Stimulated activated naive B cell treated with anti-CD40 and anti-IgM and Interleukin-4, amounts not matched to agents 10 μg/mL and 1 μg/mL and 100 μg/mL, for 72 hours (primary cell): ENCODE results near the gene TIMP2.
"Not testable (repeated sequence)": the region's sequence is repeated elsewhere in the genome, so short reads cannot be mapped to it uniquely, and the experiment has no call there.

Experiments
- ATAC-seq, 2 donors: fragments of 150-1000 bp; cut with Tn5 transposase; replicated peaks; 2 replicates each; pipeline ENCODE4 v1.10.0; 2021; ENCODE audit warnings: moderate library complexity in 1 of 2
- DNase-seq: peaks from one replicate; pipeline ENCODE4 v3.0.0; 2021
- H3K27ac Mint-ChIP-seq: one replicate; pipeline ENCODE4 v1.8.0; 2022; ENCODE audit warnings: mild to moderate bottlenecking, mixed read lengths
- H3K27me3 Mint-ChIP-seq, 2 donors: one replicate each; pipeline ENCODE4 v1.8.0; 2022; ENCODE audit warnings: mixed read lengths in 2 of 2
- H3K36me3 Mint-ChIP-seq, 2 donors: one replicate each; pipeline ENCODE4 v1.8.0; 2022; ENCODE audit warnings: mixed read lengths in 2 of 2, mild to moderate bottlenecking in 1 of 2
- H3K4me1 Mint-ChIP-seq, 2 donors: one replicate each; pipeline ENCODE4 v1.8.0; 2022; ENCODE audit warnings: mixed read lengths in 2 of 2, mild to moderate bottlenecking in 1 of 2
- H3K4me3 Mint-ChIP-seq, 2 donors: one replicate each; pipeline ENCODE4 v1.8.0; 2022; ENCODE audit warnings: mild to moderate bottlenecking in 2 of 2, mixed read lengths in 2 of 2, moderate library complexity in 1 of 2
- H3K9me3 Mint-ChIP-seq, 2 donors: one replicate each; pipeline ENCODE4 v1.8.0; 2022; ENCODE audit warnings: mixed read lengths in 2 of 2, mild to moderate bottlenecking in 1 of 2

TIMP2 gene

GRCh38 chr17:78876954-78877517 lies 48.2 kb downstream of the TIMP2 start:
- H3K27me3 Mint-ChIP-seq, H3K9me3 Mint-ChIP-seq, DNase-seq, ATAC-seq, H3K4me3 Mint-ChIP-seq, H3K27ac Mint-ChIP-seq, H3K36me3 Mint-ChIP-seq: not testable (repeated sequence)
- H3K4me1 Mint-ChIP-seq, result peaks cover 13 to 35% of the 10 kb centered on the region in 2 donors

- ATAC-seq, result no peak
Observed at GRCh38 chr17:78876094-78876597, 49.0 kb downstream of the TIMP2 start.

GRCh38 chr17:78875363-78876093 lies 49.7 kb downstream of the TIMP2 start:
- no peak for DNase-seq
- no peaks in the 10 kb centered on the region for H3K9me3 Mint-ChIP-seq
- peaks cover 13 to 35% of the 10 kb centered on the region in 2 donors for H3K4me1 Mint-ChIP-seq
- no peak overlapping the region for H3K4me3 Mint-ChIP-seq
- H3K27me3 Mint-ChIP-seq, result peaks cover 5 to 8% of the 10 kb centered on the region in 2 donors
- no peak overlapping the region for H3K27ac Mint-ChIP-seq
- peaks cover 0 to 2% of the 10 kb centered on the region in 2 donors for H3K36me3 Mint-ChIP-seq
- ATAC-seq, result no peak

More at GRCh38 chr17:78876094-78876597, 49.0 kb downstream of the TIMP2 start:
- Mint-ChIP-seq H3K4me1 (peaks cover 13 to 35% of the 10 kb centered on the region in 2 donors), H3K27me3 (peaks cover 5 to 8% of the 10 kb centered on the region in 2 donors), H3K4me3 (no peak overlapping the region), H3K9me3 (no peaks in the 10 kb centered on the region), H3K36me3 (no peaks in the 10 kb centered on the region), H3K27ac (peak overlapping the region; percentile 57)
- DNase-seq, result no peak

DNA sequence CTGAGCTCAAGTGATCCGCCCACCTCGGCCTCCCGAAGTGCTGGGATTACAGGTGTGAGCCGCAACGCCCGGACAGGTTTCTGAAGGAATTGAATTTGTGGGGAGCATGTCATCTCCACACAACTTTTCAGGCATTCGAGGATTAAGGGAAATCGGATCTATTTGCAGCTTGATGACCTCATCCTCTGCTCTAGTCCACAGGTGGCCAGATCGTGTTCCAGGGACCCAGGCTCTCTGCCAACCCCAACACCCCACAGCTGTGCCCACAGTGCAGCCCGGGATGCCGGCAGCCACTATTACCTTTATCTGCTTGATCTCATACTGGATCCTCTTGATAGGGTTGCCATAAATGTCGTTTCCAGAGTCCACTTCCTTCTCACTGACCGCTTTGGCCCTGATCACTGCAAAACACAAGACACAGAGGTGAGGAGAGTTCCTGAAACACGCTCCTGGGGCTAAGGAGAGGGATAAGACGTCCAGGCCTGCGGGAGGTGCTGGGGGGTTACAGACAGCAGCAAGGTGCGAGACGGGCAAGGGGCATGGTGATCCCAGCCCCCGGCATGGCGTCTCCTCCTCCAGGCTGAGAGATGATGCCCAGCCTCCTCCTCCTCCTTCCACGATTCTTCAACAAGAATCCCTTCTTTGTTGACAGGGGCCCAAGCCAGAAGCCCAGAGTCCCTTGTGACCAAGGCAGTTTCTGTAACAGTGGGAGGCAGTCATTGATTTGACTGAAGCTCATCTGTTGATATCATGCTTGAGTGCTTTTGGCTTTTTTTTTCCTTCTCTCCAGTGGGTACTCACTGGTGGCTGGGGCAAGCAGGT lies 51.5 kb downstream of the TIMP2 start:
- Mint-ChIP-seq H3K9me3 (no peaks in the 10 kb centered on the region), H3K4me3 (no peak overlapping the region), H3K27ac (no peak overlapping the region), H3K27me3 (peaks cover under 1 to 8% of the 10 kb centered on the region in 2 donors), H3K36me3 (peaks cover 2 to 4% of the 10 kb centered on the region in 2 donors), H3K4me1 (peaks cover 6 to 19% of the 10 kb centered on the region in 2 donors)
- DNase-seq (no peak), ATAC-seq (no peak)

DNA sequence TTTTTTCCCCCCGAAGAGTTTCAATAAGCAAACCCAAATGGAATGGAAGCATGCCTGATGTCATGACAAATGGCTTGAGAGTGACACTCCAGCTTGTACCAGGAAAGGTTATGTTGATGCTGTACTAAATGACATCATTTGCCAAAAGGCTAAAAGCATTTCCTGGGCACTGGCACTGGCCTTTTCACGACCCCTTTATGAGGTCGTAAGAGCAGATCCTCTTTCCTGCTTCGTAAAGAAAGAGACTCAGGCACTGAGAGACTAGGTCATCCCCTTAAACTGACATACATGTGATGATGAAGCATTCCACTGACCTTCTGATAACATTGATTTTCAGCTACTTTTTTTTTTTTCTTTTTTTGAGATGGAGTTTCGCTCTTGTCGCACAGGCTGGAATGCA lies 52.7 kb downstream of the TIMP2 start:
- Mint-ChIP-seq H3K27ac (no peak overlapping the region), H3K36me3 (peaks cover 2 to 4% of the 10 kb centered on the region in 2 donors), H3K9me3 (no peaks in the 10 kb centered on the region), H3K4me1 (peaks cover 6 to 12% of the 10 kb centered on the region in 2 donors), H3K4me3 (no peak overlapping the region), H3K27me3 (peaks cover 0 to 8% of the 10 kb centered on the region in 2 donors)
- no peak for DNase-seq
- ATAC-seq, result no peak

- Mint-ChIP-seq H3K4me1 (peaks cover under 1 to 4% of the 10 kb centered on the region in 2 donors), H3K27me3 (no peaks in the 10 kb centered on the region), H3K4me3 (no peak overlapping the region), H3K9me3 (no peaks in the 10 kb centered on the region), H3K27ac (no peak overlapping the region), H3K36me3 (peaks cover 2 to 4% of the 10 kb centered on the region in 2 donors)
- DNase-seq (no peak), ATAC-seq (no peak)
Observed at GRCh38 chr17:78870621-78871020, 54.6 kb downstream of the TIMP2 start.

GRCh38 chr17:78868391-78868790 lies 56.8 kb downstream of the TIMP2 start:
- no peak for DNase-seq
- H3K27ac Mint-ChIP-seq, result peak overlapping the region; percentile 42

DNA sequence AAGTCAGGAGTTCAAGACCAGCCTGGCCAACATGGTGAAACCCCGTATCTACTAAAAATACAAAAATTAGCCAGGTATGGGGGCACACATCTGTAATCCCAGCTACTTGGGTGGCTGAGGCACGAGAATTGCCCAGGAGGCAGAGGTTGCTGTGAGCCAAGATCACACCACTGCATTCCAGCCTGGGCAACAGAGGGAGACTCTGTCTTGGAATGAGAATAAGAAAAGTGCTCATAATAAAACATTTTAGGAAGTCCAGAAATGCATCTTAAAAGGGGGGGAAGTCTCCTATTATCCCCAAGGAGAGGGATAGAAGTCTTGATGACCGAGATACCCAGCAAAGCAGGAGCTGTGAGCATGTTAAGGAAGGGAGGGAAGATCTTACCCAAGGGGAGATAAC lies 58.1 kb downstream of the TIMP2 start:
- not testable (repeated sequence) for H3K9me3 Mint-ChIP-seq, H3K36me3 Mint-ChIP-seq, ATAC-seq, DNase-seq, H3K27me3 Mint-ChIP-seq, H3K4me3 Mint-ChIP-seq, H3K4me1 Mint-ChIP-seq, H3K27ac Mint-ChIP-seq

More at GRCh38 chr17:78868391-78868790, 56.8 kb downstream of the TIMP2 start:
- Mint-ChIP-seq H3K4me1 (peaks cover 0 to 3% of the 10 kb centered on the region in 2 donors), H3K36me3 (peaks cover 2 to 4% of the 10 kb centered on the region in 2 donors), H3K4me3 (no peak overlapping the region), H3K27me3 (no peaks in the 10 kb centered on the region), H3K9me3 (no peaks in the 10 kb centered on the region)
- no peak for ATAC-seq

- Mint-ChIP-seq H3K9me3 (no peaks in the 10 kb centered on the region), H3K36me3 (peaks cover 2 to 4% of the 10 kb centered on the region in 2 donors), H3K4me3 (no peak overlapping the region), H3K4me1 (peaks cover 0 to 3% of the 10 kb centered on the region in 2 donors), H3K27me3 (no peaks in the 10 kb centered on the region), H3K27ac (no peak overlapping the region)
- peak; percentile 50 for DNase-seq
- peak; percentile 62 to 67 for ATAC-seq
Observed at GRCh38 chr17:78865682-78866390, 59.4 kb downstream of the TIMP2 start.

DNA sequence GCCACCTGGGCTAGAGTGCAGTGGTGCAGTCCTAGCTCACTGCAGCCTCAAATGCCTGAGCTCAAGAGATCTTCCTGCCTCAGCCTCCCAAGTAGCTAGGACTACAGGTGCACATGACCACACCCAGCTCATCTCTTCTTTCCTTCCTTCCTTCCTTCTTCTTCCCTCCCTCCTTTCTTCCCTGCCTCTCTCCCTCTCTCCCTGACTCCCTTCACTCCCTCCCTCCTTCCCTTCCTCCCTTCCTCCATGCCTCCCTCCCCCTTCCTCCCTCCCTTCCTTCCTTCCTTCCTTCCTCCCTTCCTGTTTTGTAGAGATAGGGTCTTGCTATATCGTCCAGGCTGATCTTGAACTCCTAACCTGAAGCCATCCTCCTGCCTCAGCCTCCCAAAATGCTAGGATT lies 61.1 kb downstream of the TIMP2 start:
- H3K36me3 Mint-ChIP-seq, result no peaks in the 10 kb centered on the region
- H3K9me3 Mint-ChIP-seq, result no peaks in the 10 kb centered on the region
- H3K4me3 Mint-ChIP-seq, result no peak overlapping the region
- ATAC-seq (no peak), DNase-seq (no peak)
- no peak overlapping the region for H3K27ac Mint-ChIP-seq
- H3K27me3 Mint-ChIP-seq, result no peaks in the 10 kb centered on the region
- peaks cover 0 to 3% of the 10 kb centered on the region in 2 donors for H3K4me1 Mint-ChIP-seq

- ATAC-seq (no peak), DNase-seq (no peak)
- H3K9me3 Mint-ChIP-seq, result no peaks in the 10 kb centered on the region
- H3K27ac Mint-ChIP-seq, result no peak overlapping the region
- H3K27me3 Mint-ChIP-seq, result no peaks in the 10 kb centered on the region
- H3K4me3 Mint-ChIP-seq, result no peak overlapping the region
- no peaks in the 10 kb centered on the region for H3K36me3 Mint-ChIP-seq
- peaks cover 0 to 3% of the 10 kb centered on the region in 2 donors for H3K4me1 Mint-ChIP-seq
Observed at GRCh38 chr17:78862073-78863023, 62.8 kb downstream of the TIMP2 start.

- H3K9me3 Mint-ChIP-seq, result no peaks in the 10 kb centered on the region
- no peaks in the 10 kb centered on the region for H3K27me3 Mint-ChIP-seq
- DNase-seq, result no peak
- no peak overlapping the region for H3K4me3 Mint-ChIP-seq
- no peak for ATAC-seq
- H3K4me1 Mint-ChIP-seq, result peaks cover 0 to 3% of the 10 kb centered on the region in 2 donors
- H3K36me3 Mint-ChIP-seq, result no peaks in the 10 kb centered on the region
- no peak overlapping the region for H3K27ac Mint-ChIP-seq
Observed at GRCh38 chr17:78861229-78861628, 64.0 kb downstream of the TIMP2 start.

DNA sequence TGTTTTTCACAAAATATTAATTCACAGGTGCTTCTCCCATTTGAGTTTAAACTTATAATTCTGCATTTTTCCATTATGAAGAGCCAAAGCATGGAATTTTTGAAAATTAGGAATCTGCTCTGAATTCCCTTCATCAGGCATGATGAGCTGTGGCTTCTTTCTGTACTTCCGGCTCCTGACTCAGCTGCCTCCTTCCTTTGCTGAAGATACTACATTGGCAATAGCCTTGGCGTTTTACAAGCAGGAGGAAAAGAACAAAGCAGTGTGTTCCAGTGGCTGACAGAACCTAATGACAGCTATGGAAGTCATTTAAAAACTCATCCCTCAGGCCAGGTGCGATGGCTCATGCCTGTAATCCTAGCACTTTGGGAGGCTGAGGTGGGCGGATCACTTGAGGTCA lies 66.1 kb downstream of the TIMP2 start:
- no peak overlapping the region for H3K27ac Mint-ChIP-seq
- no peak for DNase-seq
- no peaks in the 10 kb centered on the region for H3K27me3 Mint-ChIP-seq
- no peaks in the 10 kb centered on the region for H3K9me3 Mint-ChIP-seq
- H3K4me1 Mint-ChIP-seq, result no peaks in the 10 kb centered on the region
- H3K36me3 Mint-ChIP-seq, result no peaks in the 10 kb centered on the region
- ATAC-seq, result no peak
- H3K4me3 Mint-ChIP-seq, result no peak overlapping the region
